ENCODE measurements around the gene FOXP3. TPM values are rescaled to one million over a fixed set of nuclear protein-coding genes. Genes with fewer than 3 reads are reported as not detected.

The FOXP3 gene
- total RNA-seq, 1 experiment from 2014 or later: 0.68 TPM

GRCh38 chrX:49226946-49227345 lies 37.6 kb downstream of the FOXP3 start:
- Mint-ChIP-seq H3K4me1 (peaks cover 7 to 22% of the 10 kb centered on the region in 2 experiments), H3K9me3 (peaks cover 73 to 85% of the 10 kb centered on the region in 2 experiments), H3K36me3 (ENCODE audit: insufficient read depth in 1 of 3, low read depth in 3 of 3) (peaks cover 2 to 4% (median 3%) of the 10 kb centered on the region in 3 experiments; a peak in 5 of 7 replicates), H3K27ac (no peak overlapping the region), H3K27me3 (ENCODE audit: low read depth) (peaks cover 12% of the 10 kb centered on the region), H3K4me3 (no peak overlapping the region)
- Histone ChIP-seq H3K23ac (ENCODE audit: insufficient read length, low read depth, low read length) (no peak overlapping the region), H3K4me2 (ENCODE audit: insufficient read depth, insufficient read length, low read length) (no peak overlapping the region), H2BK15ac (ENCODE audit: low read depth, low read length) (no peak overlapping the region), H2BK5ac (ENCODE audit: insufficient read length, low read length) (no peak overlapping the region), H3K27me3 (ENCODE audit: insufficient read depth, low read length) (no peaks in the 10 kb centered on the region), H3K18ac (ENCODE audit: insufficient read length, low read depth, low read length) (no peak overlapping the region), H3K79me2 (ENCODE audit: insufficient read depth, low read length) (no peaks in the 10 kb centered on the region), H4K91ac (ENCODE audit: insufficient read length, low read depth, low read length) (no peak overlapping the region), H3K27ac (ENCODE audit: insufficient read length, low read depth, low read length) (no peak overlapping the region), H2BK20ac (ENCODE audit: low read depth, low read length, poor library complexity, severe bottlenecking) (no peak overlapping the region), H3K4ac (ENCODE audit: low read depth, low read length) (no peak overlapping the region), H2AK5ac (ENCODE audit: insufficient read length, low read length) (no peak overlapping the region), H2BK120ac (ENCODE audit: low read depth, low read length, poor library complexity, severe bottlenecking) (no peak overlapping the region), H3K23me2 (ENCODE audit: insufficient read length, low read depth, low read length, poor library complexity, severe bottlenecking) (no peaks in the 10 kb centered on the region), H4K8ac (replicated peaks; ENCODE audit: insufficient read length, low read depth, low read length) (no peak overlapping the region), H3K56ac (ENCODE audit: insufficient read length, low read depth, low read length) (no peak overlapping the region), H2BK12ac (ENCODE audit: insufficient read length, low read depth, low read length) (no peak overlapping the region), H3T11ph (ENCODE audit: low read length) (no peak overlapping the region), H3K14ac (ENCODE audit: insufficient read depth, low read length) (no peak overlapping the region), H3K4me1 (ENCODE audit: insufficient read depth, low read length) (no peaks in the 10 kb centered on the region; the same call in 1 of the 2 replicates), H2AFZ (ENCODE audit: low read length) (no peak overlapping the region), H4K5ac (ENCODE audit: insufficient read length, low read depth, low read length) (no peak overlapping the region), H3K79me1 (ENCODE audit: insufficient read depth, low read depth, low read length, poor library complexity, severe bottlenecking) (no peaks in the 10 kb centered on the region), H4K20me1 (ENCODE audit: control insufficient read depth, insufficient read depth, insufficient read length) (no peaks in the 10 kb centered on the region), H3K9ac (ENCODE audit: extremely low read depth, insufficient read length, low read length) (no peak overlapping the region), H3K9me3 (ENCODE audit: control insufficient read depth, low read depth, low read length) (peaks cover 31% of the 10 kb centered on the region)
- no peak for DNase-seq
- TF ChIP-seq, protein P1, sequence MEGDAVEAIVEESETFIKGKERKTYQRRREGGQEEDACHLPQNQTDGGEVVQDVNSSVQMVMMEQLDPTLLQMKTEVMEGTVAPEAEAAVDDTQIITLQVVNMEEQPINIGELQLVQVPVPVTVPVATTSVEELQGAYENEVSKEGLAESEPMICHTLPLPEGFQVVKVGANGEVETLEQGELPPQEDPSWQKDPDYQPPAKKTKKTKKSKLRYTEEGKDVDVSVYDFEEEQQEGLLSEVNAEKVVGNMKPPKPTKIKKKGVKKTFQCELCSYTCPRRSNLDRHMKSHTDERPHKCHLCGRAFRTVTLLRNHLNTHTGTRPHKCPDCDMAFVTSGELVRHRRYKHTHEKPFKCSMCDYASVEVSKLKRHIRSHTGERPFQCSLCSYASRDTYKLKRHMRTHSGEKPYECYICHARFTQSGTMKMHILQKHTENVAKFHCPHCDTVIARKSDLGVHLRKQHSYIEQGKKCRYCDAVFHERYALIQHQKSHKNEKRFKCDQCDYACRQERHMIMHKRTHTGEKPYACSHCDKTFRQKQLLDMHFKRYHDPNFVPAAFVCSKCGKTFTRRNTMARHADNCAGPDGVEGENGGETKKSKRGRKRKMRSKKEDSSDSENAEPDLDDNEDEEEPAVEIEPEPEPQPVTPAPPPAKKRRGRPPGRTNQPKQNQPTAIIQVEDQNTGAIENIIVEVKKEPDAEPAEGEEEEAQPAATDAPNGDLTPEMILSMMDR (conservative IDR thresholded peaks at IDR 0.05): no peak
- no CpG with 5 or more reads among the region's 9 CpGs for WGBS (ENCODE audit: extremely low coverage, insufficient read length, low lambda C conversion rate)
